ENCODE results near the gene C4BPA.
A peak's percentile ranks its signal among the peaks of the same experiment; 100 is the strongest.

The C4BPA gene

GRCh38 chr1:207081806-207082205 is 22.2 kb upstream of the C4BPA start:
- TF ChIP-seq, protein P1, sequence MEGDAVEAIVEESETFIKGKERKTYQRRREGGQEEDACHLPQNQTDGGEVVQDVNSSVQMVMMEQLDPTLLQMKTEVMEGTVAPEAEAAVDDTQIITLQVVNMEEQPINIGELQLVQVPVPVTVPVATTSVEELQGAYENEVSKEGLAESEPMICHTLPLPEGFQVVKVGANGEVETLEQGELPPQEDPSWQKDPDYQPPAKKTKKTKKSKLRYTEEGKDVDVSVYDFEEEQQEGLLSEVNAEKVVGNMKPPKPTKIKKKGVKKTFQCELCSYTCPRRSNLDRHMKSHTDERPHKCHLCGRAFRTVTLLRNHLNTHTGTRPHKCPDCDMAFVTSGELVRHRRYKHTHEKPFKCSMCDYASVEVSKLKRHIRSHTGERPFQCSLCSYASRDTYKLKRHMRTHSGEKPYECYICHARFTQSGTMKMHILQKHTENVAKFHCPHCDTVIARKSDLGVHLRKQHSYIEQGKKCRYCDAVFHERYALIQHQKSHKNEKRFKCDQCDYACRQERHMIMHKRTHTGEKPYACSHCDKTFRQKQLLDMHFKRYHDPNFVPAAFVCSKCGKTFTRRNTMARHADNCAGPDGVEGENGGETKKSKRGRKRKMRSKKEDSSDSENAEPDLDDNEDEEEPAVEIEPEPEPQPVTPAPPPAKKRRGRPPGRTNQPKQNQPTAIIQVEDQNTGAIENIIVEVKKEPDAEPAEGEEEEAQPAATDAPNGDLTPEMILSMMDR (IDR thresholded peaks at IDR 0.05; ENCODE audit: borderline replicate concordance, insufficient read depth, low read depth, low read length): no peak
- no peak overlapping the region for H3K4me3 ChIP-seq (ENCODE audit: low read depth, low read length)

DNA sequence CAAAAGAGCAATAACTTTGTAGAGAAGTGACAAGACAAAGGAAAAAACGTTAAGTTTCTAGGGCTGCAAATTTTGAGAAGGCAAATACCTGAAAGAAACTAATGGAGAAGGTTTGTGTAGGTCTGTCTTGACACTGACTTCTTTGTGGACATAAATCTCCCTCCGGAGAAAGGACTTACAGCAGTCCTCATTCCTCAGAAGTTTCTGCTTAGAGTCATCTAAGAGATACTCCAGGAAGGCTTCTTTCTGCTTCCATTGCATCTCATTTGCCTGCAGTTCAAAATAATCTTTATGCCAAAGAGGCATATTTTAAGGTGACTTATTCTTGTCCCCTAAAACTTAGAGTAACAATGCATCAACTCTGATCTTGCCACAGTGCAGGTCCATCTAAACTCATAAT is 19.8 kb upstream of the C4BPA start:
- no peak overlapping the region for H3K4me3 ChIP-seq (ENCODE audit: low read depth, low read length)
- TF ChIP-seq, protein P1 (IDR thresholded peaks at IDR 0.05; ENCODE audit: borderline replicate concordance, insufficient read depth, low read depth, low read length): no peak

- TF ChIP-seq, protein P1 (IDR thresholded peaks at IDR 0.05; ENCODE audit: borderline replicate concordance, insufficient read depth, low read depth, low read length): peak; percentile 61
Observed at GRCh38 chr1:207084701-207085180, 19.3 kb upstream of the C4BPA start.

DNA sequence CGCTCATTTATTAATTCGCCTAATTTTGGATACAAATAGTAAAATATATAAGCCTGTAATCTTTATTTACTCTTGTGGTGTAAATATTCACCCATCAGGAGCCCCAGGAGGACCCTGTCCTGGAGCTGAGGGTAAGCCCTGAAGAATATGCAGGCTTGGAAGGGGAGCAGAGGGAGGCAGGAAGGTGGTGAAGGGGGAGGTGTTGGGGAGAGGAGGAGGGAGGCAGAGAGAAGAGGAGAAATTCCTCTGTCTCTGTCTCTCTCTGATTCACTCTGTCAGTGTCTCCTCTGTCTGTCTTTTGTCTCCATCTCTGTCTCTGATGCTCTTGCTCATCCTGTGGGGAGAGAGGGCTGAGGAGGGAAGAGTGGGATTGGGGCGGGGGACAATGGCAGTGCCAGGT is 18.1 kb upstream of the C4BPA start:
- TF ChIP-seq, protein P1 (IDR thresholded peaks at IDR 0.05; ENCODE audit: borderline replicate concordance, insufficient read depth, low read depth, low read length): no peak
- H3K4me3 ChIP-seq (ENCODE audit: low read depth, low read length): no peak overlapping the region

More at GRCh38 chr1:207084701-207085180, 19.3 kb upstream of the C4BPA start:
- H3K4me3 ChIP-seq (ENCODE audit: low read depth, low read length): no peak overlapping the region

DNA sequence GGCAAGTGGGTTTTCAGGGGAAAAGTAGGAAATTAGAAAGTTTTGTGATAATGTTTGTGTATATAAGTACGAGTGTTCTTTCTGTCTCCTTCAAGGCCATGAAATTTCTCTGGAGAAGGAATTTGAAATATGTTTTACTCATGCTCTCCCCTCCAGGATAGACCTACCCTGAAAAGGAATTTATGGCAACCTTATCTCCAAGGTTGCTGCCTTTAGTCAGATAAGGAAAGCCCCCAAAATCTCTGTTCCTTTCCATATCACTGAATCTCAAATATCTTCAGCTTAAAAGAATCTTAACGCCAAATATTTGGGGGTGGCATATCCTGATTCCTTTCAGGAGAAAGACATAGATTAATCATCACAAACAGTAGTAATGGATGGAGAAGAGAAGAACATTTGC is 15.9 kb upstream of the C4BPA start:
- TF ChIP-seq, protein P1 (IDR thresholded peaks at IDR 0.05; ENCODE audit: borderline replicate concordance, insufficient read depth, low read depth, low read length): no peak

GRCh38 chr1:207088701-207089626 is 15.1 kb upstream of the C4BPA start, which contains the start of gene C4BPB:
Gene C4BPB, plus strand, starts transcription at chr1:207088860. Its CDS starts 672 bp downstream, at chr1:207089532.
- TF ChIP-seq, protein P1 (IDR thresholded peaks at IDR 0.05; ENCODE audit: borderline replicate concordance, insufficient read depth, low read depth, low read length): no peak
- no peak within 1 kb of the TSS for H3K4me3 ChIP-seq (ENCODE audit: low read depth, low read length)

More for the DNA sequence above, 15.9 kb upstream of the C4BPA start:
- H3K4me3 ChIP-seq (ENCODE audit: low read depth, low read length): no peak overlapping the region

Measured in GM12875 (cell line).